Measurements from ENCODE around the gene CLCNKB. TPM values are rescaled to one million over a fixed set of nuclear protein-coding genes. Genes with fewer than 3 reads are reported as not detected.
"Not testable (repeated sequence)": the region's sequence is repeated elsewhere in the genome, so short reads cannot be mapped to it uniquely, and the experiment has no call there.

CLCNKB gene
- total RNA-seq, 1 donor from 2014 or later = under 0.01 TPM

GRCh38 chr1:16029288-16029687 lies 14.3 kb upstream of the CLCNKB start:
- DNase-seq (ENCODE audit: low spot score in 2 of 2) = no peak
- no peak for FAIRE-seq

GRCh38 chr1:16031551-16031950 lies 12.0 kb upstream of the CLCNKB start:
- no peak for FAIRE-seq

GRCh38 chr1:16032388-16033102 lies 11.0 kb upstream of the CLCNKB start:
- no peak for FAIRE-seq
- DNase-seq (ENCODE audit: low spot score in 2 of 2) = peak; percentile 82 to 94

More at GRCh38 chr1:16031551-16031950, 12.0 kb upstream of the CLCNKB start:
- no peak for DNase-seq (ENCODE audit: low spot score in 2 of 2)

GRCh38 chr1:16033103-16033632 lies 10.4 kb upstream of the CLCNKB start:
- not testable (repeated sequence) for FAIRE-seq; DNase-seq (ENCODE audit: low spot score in 2 of 2)

- not testable (repeated sequence) for DNase-seq (ENCODE audit: low spot score in 2 of 2); FAIRE-seq
Observed at GRCh38 chr1:16036461-16036860, 7.1 kb upstream of the CLCNKB start.

GRCh38 chr1:16038620-16038912 lies 5.0 kb upstream of the CLCNKB start:
- FAIRE-seq (no peak), DNase-seq (ENCODE audit: low spot score in 2 of 2) (no peak)

- not testable (repeated sequence) for DNase-seq (ENCODE audit: low spot score in 2 of 2); FAIRE-seq
Observed at GRCh38 chr1:16039871-16040270, 3.7 kb upstream of the CLCNKB start.

GRCh38 chr1:16041200-16041599 lies 2.4 kb upstream of the CLCNKB start:
- no peak for DNase-seq (ENCODE audit: low spot score in 2 of 2)
- FAIRE-seq = no peak

- DNase-seq (ENCODE audit: low spot score in 2 of 2) (no peak), FAIRE-seq (no peak)
Observed at GRCh38 chr1:16042096-16042495, 1.5 kb upstream of the CLCNKB start.

- DNase-seq (ENCODE audit: low spot score in 2 of 2); FAIRE-seq: not testable (repeated sequence)
Observed at GRCh38 chr1:16042654-16043053, 928 bp upstream of the CLCNKB start.

GRCh38 chr1:16043950-16044349 lies 368 bp downstream of the CLCNKB start:
- DNase-seq (ENCODE audit: low spot score in 2 of 2) (no peak), FAIRE-seq (no peak)

- DNase-seq (ENCODE audit: low spot score in 2 of 2) (no peak), FAIRE-seq (no peak)
Observed at GRCh38 chr1:16046842-16047241, 3.3 kb downstream of the CLCNKB start.

- DNase-seq (ENCODE audit: low spot score in 2 of 2) (no peak), FAIRE-seq (no peak)
Observed at GRCh38 chr1:16047791-16048475, 4.4 kb downstream of the CLCNKB start.

- no peak for FAIRE-seq
Observed at GRCh38 chr1:16048573-16049189, 5.1 kb downstream of the CLCNKB start.

GRCh38 chr1:16050328-16050727 lies 6.7 kb downstream of the CLCNKB start:
- DNase-seq (ENCODE audit: low spot score in 2 of 2) = no peak
- no peak for FAIRE-seq

More at GRCh38 chr1:16048573-16049189, 5.1 kb downstream of the CLCNKB start:
- no peak for DNase-seq (ENCODE audit: low spot score in 2 of 2)

- FAIRE-seq (no peak), DNase-seq (ENCODE audit: low spot score in 2 of 2) (no peak)
Observed at GRCh38 chr1:16051039-16051438, 7.5 kb downstream of the CLCNKB start.

GRCh38 chr1:16051949-16052348 lies 8.4 kb downstream of the CLCNKB start:
- FAIRE-seq; DNase-seq (ENCODE audit: low spot score in 2 of 2): not testable (repeated sequence)

- FAIRE-seq = no peak
Observed at GRCh38 chr1:16053781-16054502, 10.4 kb downstream of the CLCNKB start.

GRCh38 chr1:16054598-16055540 lies 11.3 kb downstream of the CLCNKB start:
- FAIRE-seq (no peak), DNase-seq (ENCODE audit: low spot score in 2 of 2) (no peak)

More at GRCh38 chr1:16053781-16054502, 10.4 kb downstream of the CLCNKB start:
- no peak for DNase-seq (ENCODE audit: low spot score in 2 of 2)

Data from frontal cortex (tissue), 4 donors.